Measurements from ENCODE around the gene LIMS1.

Gene LIMS1

GRCh38 chr2:108616318-108616717 lies 82.0 kb downstream of the LIMS1 start:
- DNase-seq = no peak

DNA sequence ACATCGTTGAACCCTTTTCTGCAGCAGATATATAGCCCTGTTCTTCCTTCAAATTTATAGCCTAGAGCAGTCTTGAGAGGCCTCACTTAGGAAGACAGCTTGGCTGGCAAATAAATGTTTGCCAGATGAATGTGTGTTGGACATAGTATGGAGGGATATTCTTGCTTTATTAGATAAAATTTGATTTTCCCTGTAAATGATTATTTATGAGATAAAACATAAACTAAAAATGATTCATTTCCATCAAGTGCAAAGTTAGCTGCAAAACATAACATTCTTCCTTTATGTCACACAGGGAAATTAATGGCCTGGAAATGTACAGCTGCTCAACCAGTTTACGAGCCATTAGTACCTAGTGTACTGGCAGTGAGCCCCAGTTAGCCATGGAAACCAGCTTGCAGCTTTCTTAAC lies 82.5 kb downstream of the LIMS1 start:
- DNase-seq = peak; percentile 50 to 89 (median 65)

DNA sequence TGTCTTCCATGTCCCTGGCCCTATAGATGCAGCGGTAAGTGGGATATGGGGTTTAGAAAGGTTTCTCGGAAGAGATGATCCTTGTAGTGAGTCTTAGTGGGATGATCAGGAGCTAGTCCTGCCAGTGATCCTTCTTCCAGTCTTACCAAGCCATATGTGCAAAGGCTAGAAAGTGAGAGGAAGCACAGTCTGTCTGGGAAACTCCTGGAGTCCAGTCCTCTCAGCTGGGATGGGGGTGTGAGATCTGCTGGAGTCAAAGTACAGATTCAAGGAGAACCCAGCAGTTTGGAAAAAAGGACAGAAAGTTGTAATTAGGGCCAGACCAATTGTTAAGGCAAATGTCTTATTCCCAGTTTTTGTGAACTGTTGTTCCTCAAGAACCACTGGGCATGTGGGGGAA lies 83.3 kb downstream of the LIMS1 start:
- peak in 1 of 3 experiments; percentile 14 for DNase-seq

DNA sequence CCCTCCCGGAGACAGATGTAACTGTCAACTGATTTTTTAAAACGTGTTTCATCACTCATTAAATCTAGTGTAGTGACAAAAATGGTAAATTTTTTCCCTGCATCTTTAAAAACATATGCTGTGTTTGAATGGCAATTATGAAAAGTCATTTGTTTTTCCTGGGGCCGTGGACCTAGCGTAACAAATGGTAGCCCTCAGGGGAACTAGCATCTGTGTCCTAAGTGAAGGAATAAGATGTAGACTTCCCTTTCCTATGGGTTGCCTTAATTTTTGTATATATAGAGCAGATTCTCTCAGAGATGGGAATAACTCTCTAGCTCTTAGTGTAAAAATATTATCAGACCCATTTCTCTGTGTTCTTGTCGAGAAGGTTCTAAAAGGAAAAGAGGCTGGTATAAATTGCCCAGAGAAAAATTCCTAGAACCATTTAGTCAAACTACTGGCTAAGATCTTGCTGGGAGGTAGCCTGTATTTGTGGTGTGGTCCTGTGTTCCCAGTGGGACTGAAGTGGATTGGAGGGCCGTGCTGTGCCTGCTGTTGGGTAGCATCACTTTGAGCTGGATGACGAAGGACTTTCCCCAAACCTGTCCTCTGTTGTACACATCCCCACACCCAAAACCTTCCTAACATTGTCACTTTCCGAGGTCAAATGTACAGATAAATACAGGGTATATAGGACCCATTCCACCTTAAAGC lies 85.8 kb downstream of the LIMS1 start:
- peak in 1 of 3 experiments; percentile 48 for DNase-seq

- peak; percentile 13 to 75 (median 47) for DNase-seq
Measured at GRCh38 chr2:108620656-108621055, 86.4 kb downstream of the LIMS1 start.

DNA sequence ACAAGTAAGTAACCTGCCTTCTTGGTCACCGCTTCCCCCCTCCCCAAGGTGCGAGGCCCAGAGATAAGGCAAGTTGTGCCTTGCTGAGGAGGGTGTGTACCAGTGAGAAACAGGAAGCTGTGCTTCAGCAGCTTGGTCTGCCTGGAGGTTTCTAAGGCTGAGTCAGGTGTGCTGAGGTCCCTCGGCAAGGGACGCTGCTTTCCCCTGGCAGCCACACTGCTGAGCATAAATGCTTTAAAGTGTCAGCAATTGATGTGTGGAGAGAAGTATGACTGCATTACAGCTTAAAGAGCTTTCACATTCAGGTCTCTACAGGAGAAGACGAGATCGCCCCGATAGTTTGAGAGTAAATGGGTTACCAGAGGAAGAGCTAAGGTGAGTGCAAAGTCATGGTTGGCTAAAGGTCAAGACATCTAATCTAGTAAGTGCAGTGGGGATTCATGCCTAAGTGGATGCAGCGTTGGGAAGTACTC lies 86.9 kb downstream of the LIMS1 start:
- peak; percentile 59 to 79 (median 64) for DNase-seq

DNA sequence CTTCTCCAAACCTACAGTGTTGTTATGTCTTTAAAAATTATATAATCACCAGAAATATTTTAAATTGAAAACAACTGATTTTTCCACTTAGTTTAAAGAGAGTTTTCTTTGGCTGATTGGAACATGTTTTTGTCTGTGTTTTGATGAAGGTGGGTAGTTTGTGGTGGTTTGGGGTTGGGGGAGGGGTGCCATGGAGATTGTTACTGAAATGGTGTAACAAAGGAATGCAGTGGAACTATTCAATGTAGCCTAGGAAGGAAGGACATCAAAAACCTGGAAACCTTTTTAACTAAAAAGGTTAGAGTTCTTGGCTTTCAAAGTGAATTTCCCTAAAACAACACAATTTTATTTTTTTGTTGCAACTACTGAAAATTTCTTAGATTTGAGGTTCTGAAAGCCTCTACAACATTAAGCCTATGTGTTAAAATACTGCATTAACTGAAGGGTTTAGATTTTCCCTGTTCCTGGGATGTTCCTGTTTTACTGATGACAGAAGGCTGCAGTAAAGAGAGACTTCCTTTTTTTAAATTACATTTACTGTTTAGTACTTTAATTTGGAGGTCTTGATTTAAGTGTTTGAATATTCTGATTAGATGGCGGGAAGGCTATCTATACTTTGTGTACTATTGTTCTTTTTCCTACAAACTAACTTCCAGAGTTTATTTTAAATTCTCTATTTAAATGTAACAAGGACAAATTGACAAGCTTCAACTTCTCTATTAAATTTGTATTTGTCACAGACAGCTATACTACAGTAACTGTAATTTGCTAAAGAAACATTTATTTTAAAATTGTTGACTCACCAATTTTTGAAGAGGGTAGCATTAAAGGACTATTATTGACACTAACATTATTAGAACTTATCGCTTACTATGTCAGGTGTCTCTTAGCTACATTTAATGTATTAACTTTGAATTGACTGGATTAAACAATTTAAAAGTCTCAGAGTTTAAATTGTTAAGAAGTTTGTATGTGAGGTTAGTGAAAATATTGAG lies 87.7 kb downstream of the LIMS1 start:
- peak in 1 of 3 experiments; percentile 62 for DNase-seq

- DNase-seq = no peak
Measured at GRCh38 chr2:108623616-108624015, 89.3 kb downstream of the LIMS1 start.

DNA sequence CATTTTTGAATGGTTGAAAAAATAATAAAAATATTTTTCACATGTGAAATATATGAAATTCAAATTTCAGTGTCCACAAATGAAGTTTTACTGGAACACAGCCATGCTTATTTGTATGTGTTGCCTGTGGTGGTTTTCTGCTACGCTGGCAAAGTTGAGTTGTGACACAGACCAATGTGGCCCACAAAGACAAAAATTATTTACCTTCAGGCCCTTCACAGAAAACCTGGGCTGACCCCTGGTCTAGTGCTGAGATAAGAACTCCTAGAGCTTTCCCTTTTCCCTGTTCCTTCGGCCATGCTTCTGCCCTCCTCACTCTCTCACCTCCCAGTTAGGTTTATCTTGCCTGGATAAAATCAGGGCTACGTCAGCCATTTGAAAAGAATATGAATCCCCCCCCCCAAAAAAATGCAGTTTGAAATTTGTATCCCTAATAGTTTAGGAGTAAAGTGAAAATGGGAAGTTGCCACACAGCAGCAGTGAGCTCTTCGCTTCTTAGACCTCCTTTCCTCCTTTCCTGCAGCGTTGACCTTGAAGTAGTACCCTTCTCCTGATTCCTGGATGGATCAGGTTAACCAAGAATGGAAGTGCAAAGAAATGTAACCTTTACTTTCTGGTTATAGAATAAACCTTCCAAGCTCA lies 91.0 kb downstream of the LIMS1 start:
- no peak for DNase-seq

- DNase-seq = no peak
Measured at GRCh38 chr2:108625828-108626195, 91.5 kb downstream of the LIMS1 start.

DNA sequence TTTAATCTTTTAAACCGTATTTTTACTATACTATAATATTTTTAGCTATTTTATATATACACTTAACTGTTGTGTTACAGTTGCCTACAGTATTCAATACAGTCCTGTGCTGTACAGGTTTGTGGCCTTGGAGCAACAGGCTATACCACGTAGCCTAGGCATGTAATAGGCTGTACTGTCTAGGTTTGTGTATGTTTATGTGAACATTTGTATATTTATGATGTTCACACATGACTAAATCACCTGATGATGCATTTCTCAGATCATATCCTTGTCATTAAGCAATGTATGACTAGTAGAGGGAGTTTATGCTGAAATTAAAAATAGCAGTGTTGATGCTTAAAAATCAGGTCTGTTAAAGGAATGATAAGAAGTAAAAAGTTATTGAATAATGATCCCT lies 92.7 kb downstream of the LIMS1 start:
- DNase-seq = no peak

GRCh38 chr2:108627911-108628567 lies 93.8 kb downstream of the LIMS1 start:
- no peak for DNase-seq

DNA sequence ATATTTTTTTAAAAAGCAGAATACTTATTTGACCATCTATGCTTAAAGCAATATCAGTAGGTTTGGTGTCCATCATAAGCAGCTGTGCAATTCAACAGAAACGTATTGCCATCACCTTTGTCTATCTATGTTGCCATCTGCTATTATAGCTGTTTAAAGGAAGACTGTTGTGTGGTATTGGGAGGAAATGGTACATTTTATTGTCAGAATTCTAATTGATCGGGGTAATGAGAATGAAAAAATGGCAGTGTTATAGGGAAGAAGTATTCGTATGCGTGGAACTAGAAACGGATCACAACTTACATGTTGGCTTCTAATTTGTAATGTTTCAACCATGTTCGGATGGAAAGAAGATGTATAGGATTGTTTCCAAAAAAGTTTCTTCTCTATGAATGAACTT lies 94.7 kb downstream of the LIMS1 start:
- DNase-seq = no peak

GRCh38 chr2:108629417-108629816 lies 95.1 kb downstream of the LIMS1 start:
- DNase-seq = no peak

DNA sequence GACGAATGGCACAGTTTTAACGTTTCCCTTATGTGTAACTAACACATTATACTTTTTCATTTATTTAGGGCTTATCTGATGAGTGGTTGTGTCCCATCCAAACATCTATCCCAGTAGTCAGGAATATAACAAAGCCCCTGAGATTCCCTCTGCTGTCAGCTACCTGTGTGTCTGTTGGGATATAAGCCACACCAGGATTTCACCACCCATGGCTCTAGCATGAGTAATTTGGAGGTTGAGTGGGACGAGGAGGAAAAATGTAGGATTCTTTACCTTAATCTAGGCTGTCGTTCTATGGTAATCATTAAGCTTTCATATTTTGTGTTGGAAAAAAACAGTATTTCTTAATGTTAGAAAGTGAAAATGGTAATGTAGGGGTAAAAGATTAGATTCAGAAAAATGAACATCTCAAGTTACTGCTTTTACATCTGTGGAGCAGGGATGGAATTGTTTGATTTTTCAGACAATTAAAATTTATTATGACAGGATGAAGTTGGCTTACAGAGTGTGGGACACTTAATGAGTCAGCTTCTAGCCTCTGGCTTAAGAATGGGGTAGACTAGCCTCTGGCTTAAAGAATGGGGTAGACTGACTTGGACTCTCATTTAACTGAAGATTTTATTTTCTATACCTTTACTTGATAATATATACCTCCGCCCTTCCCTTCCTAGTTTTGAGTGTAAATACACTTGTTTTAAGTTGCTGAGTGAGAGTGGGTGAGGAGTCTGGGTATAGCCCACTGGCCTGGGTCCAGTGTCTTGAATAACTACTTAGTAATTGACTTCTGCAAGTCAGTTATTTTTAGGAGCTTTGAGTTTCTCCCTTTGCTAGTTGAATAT lies 96.5 kb downstream of the LIMS1 start:
- DNase-seq = no peak

DNA sequence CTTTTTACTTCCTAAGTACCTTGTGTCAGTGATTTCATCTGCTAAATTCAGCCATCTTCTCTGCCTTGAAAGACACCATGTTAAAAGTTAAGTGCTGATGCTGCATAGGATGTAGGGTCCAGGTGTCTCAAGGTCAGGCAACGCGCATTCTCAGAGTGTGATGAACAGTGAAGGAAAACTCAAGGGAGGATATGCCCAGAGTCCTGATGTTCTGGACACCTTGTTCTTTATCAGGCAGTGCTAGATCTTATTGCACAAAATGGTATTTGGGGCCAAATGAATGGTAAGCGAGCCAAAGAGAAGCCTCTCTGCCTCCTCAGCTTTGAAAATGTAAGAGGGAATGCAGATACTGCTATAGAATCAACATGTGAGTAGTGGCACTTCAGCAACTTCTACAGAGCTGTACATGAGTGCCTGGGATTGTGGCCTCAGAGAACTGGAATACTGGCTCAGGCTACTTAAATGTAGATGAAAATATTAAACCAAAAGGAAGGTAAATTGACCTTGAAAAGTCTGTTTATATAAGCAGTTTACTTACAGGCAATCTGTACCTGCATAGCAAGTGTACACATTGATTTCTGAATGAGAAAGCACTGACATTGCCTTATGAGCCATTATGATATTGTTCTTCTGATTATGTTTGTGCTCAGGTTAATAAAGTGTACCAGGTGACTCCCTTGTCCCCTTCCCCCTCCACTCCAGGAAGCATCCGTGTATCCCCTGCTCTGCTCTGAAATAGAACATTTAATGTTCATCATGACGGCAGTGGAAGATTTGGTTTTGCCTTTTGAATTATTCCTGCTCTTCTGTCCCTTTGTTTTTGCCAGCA lies 98.3 kb downstream of the LIMS1 start:
- peak; percentile 61 to 91 (median 64) for DNase-seq

GRCh38 chr2:108633409-108633808 lies 99.1 kb downstream of the LIMS1 start:
- DNase-seq = peak in 2 of 3 experiments; percentile 10 to 82

DNA sequence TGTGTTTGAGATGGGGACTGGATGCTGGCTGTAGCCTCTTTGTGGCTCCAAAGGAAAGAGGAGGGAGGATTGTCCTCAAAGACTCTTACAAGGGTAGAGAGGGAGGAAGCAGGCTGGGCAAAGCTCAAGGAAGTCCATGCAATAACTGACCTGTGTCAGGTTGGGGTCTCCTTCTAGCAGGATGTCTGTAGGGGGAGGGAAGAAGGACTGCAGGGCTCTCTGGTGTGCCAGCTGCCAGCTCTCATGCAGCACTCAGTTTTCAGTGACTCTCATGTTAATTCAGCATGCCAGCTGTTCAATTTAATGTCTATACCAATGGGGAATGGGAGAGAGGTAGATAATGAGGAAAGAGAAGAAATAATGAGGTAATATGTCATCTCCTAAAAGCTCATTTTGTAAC lies 99.7 kb downstream of the LIMS1 start:
- DNase-seq = peak; percentile 35 to 77 (median 55)

DNA sequence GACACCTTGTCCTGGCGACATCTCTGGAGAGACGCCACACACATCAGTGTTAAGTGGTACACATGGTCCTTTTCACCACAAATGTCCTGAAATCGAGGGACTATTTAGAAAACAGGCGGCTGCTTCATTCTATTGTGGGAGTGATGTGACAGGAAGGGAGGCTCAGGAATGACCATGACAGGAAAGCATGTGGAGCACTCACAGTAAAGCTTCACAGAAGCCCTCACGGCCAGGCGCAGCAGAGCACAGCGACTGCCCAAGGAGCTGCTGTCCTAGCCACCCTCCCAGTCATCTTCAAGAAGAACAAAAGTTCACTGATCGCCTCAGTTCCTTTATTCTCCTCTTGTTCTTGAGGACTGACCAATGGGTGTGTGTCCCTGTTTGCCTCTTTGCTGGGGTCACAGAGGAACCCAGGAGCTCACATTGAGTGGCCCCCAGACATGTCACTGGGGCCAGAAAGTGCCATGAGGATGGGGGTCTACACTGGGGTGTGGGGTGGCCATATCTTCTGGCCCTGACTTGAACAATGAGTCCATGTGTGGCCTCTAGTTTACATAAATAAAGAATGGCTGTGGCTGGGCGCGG lies 100.4 kb downstream of the LIMS1 start:
- peak in 2 of 3 experiments; percentile 35 to 70 for DNase-seq

DNA sequence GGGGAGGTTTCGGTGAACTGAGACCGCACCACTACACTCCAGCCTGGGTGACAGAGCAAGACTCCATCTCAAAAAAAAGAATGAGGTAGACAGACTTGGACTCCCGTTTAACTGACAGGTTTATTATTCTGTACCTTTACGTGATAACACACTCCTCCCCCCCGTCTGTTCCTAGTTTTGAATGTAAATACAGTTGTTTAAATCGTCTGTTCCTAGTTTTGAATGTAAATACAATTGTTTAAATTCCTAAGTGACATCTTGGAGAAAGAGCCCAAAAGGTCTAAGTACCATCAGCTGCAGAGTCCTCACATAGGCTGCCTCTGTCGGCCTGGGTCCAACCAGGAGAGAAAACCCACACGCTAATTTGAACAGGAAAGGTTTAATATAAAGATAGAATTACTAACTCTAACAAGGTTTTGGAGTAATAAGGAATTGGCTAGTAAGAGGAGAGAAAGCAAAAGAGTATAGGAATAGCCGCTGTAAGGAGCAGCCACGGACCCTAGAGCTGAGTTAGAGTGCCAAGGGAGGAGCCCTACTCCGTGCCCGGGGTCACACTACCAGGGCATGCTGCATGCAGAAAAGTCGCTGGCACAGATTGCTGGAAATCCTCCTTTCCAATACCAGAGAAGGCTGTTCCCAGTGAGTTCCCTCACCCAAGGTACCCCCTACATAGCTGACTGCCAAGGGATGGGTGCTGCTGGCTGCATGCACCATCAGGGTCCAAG lies 101.5 kb downstream of the LIMS1 start:
- DNase-seq = no peak

Data from NCI-H1417 (cell line).